IPS-20b (cell line): ENCODE data around the gene ICOS.

Source experiments
- H3K27ac ChIP-seq: one replicate; pipeline ENCODE4 v1.5.1; 2013; ENCODE audit warnings: low read length
- H3K27me3 ChIP-seq: 2 replicates; pipeline ENCODE4 v1.6.1; 2013; ENCODE audit warnings: mild to moderate bottlenecking, low read length, inconsistent platforms; ENCODE audit not compliant: insufficient read depth
- H3K36me3 ChIP-seq: 2 replicates; pipeline ENCODE4 v1.6.1; 2013; ENCODE audit warnings: low read depth, mild to moderate bottlenecking, inconsistent platforms, low read length, moderate library complexity; ENCODE audit not compliant: insufficient read depth
- H3K4me1 ChIP-seq: 2 replicates; pipeline ENCODE4 v1.6.1; 2013; ENCODE audit warnings: mild to moderate bottlenecking, control low read depth, inconsistent platforms, low read length, moderate library complexity; ENCODE audit not compliant: insufficient read depth
- H3K4me3 ChIP-seq: 2 replicates; pipeline ENCODE4 v1.5.1; 2013; ENCODE audit warnings: mild to moderate bottlenecking, low read length, inconsistent platforms
- H3K9ac ChIP-seq: 2 replicates; pipeline ENCODE4 v1.6.1; 2013; ENCODE audit warnings: low read depth, mild to moderate bottlenecking, inconsistent platforms, low read length, moderate library complexity
- H3K9me3 ChIP-seq: 2 replicates; pipeline ENCODE4 v1.6.1; 2013; ENCODE audit warnings: mild to moderate bottlenecking, low read depth, low read length, inconsistent platforms; ENCODE audit not compliant: insufficient read depth

Gene ICOS

GRCh38 chr2:203904022-203904421 is 32.5 kb upstream of the ICOS start:
- Histone ChIP-seq H3K36me3 (no peaks in the 10 kb centered on the region), H3K27me3 (no peaks in the 10 kb centered on the region), H3K9ac (no peak overlapping the region), H3K9me3 (peaks cover 10% of the 10 kb centered on the region; the same call in 1 of the 2 replicates), H3K27ac (no peak overlapping the region), H3K4me1 (no peaks in the 10 kb centered on the region; the same call in 1 of the 2 replicates), H3K4me3 (no peak overlapping the region)

DNA sequence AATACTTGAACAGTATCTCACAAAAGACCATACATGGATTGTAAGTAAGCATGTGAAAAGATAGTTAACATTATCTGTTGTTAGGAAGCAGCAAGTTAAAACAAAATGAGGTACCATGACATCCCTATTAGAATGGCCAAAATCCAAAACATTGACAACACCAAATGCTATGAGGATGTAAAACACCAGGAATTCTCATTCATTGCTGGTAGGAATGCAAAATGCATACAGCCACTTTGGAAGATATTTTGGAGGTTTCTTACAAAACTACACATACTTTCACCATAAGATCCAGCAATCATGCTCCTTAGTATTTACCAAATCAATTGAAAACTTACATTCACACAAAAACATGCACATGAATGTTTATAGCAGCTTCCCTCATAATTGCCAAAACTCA is 30.9 kb upstream of the ICOS start:
- Histone ChIP-seq H3K27me3 (no peaks in the 10 kb centered on the region), H3K27ac (no peak overlapping the region), H3K4me3 (no peak overlapping the region), H3K9me3 (peaks cover 10% of the 10 kb centered on the region; the same call in 1 of the 2 replicates), H3K9ac (no peak overlapping the region), H3K4me1 (no peaks in the 10 kb centered on the region; the same call in 1 of the 2 replicates), H3K36me3 (no peaks in the 10 kb centered on the region)

DNA sequence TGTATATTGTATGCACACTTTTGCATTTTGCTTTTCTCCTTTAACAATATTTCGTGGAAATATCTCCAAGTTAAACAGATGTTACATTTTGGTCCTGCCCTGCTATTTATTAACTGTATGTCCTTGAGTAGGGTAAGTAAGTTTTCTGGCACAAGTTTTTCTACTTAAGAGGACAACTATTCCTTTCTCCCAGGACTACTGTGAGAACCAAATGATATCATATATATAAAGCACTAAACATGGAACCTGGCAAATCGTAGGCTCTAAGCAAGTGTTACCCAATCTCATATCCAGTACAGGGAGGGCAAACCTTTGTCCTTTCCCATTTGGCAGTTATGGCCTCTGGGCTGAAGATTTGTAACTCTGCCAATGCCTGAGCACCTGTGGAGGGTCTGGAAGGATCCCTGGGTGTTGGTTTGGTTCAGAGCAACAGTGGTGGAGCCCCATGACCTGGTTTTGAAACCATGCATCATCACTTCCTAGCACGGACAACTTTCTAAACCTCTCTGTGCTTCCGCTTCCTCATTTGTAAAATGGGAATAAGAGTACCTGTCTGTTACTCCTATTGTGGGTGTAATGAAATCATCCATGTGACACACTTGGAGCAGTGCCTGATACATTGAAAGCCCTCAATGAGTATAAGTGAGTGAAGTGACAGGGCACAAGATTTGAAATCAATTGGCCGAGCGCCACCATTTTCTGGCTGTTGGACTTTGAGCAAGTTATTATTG is 28.3 kb upstream of the ICOS start:
- no peaks in the 10 kb centered on the region for H3K9me3 ChIP-seq
- H3K36me3 ChIP-seq: no peaks in the 10 kb centered on the region
- no peak overlapping the region for H3K9ac ChIP-seq
- H3K27ac ChIP-seq: no peak overlapping the region
- no peaks in the 10 kb centered on the region; the same call in 1 of the 2 replicates for H3K4me1 ChIP-seq
- H3K4me3 ChIP-seq: no peak overlapping the region
- H3K27me3 ChIP-seq: no peaks in the 10 kb centered on the region

DNA sequence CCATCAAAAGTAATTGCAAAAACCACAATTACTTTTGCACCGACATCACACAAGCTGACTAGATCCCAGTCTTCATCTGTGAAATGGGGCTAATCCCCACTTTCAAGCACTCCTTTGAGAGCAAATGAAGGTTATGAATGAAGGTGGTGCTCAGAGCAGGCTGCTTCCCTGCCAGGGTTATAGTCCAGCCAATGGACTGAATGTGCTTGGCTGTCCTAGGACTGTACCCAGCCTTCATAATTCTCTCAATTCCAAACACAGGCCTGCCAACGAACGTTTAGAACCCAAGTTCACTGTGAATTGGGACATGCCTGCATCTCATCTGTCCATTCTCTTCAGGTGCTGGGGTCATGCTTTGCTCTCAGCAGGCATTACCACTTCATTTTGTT is 27.8 kb upstream of the ICOS start:
- H3K9ac ChIP-seq: no peak overlapping the region
- H3K27ac ChIP-seq: no peak overlapping the region
- H3K27me3 ChIP-seq: no peaks in the 10 kb centered on the region
- no peaks in the 10 kb centered on the region; the same call in 1 of the 2 replicates for H3K4me1 ChIP-seq
- H3K9me3 ChIP-seq: no peaks in the 10 kb centered on the region
- no peaks in the 10 kb centered on the region for H3K36me3 ChIP-seq
- no peak overlapping the region for H3K4me3 ChIP-seq

GRCh38 chr2:203909261-203909967 is 27.1 kb upstream of the ICOS start:
- Histone ChIP-seq H3K27me3 (no peaks in the 10 kb centered on the region), H3K27ac (no peak overlapping the region), H3K9ac (no peak overlapping the region), H3K36me3 (no peaks in the 10 kb centered on the region), H3K9me3 (no peaks in the 10 kb centered on the region), H3K4me3 (no peak overlapping the region), H3K4me1 (no peaks in the 10 kb centered on the region; the same call in 1 of the 2 replicates)

GRCh38 chr2:203909974-203910373 is 26.6 kb upstream of the ICOS start:
- Histone ChIP-seq H3K36me3 (no peaks in the 10 kb centered on the region), H3K27ac (no peak overlapping the region), H3K9ac (no peak overlapping the region), H3K4me3 (no peak overlapping the region), H3K27me3 (no peaks in the 10 kb centered on the region), H3K9me3 (no peaks in the 10 kb centered on the region), H3K4me1 (no peaks in the 10 kb centered on the region; the same call in 1 of the 2 replicates)

- Histone ChIP-seq H3K9ac (no peak overlapping the region), H3K27me3 (no peaks in the 10 kb centered on the region), H3K27ac (no peak overlapping the region), H3K4me1 (peaks cover 4% of the 10 kb centered on the region; the same call in 1 of the 2 replicates), H3K4me3 (no peak overlapping the region), H3K36me3 (no peaks in the 10 kb centered on the region), H3K9me3 (no peaks in the 10 kb centered on the region)
Measured at GRCh38 chr2:203913947-203914346, 22.6 kb upstream of the ICOS start.

DNA sequence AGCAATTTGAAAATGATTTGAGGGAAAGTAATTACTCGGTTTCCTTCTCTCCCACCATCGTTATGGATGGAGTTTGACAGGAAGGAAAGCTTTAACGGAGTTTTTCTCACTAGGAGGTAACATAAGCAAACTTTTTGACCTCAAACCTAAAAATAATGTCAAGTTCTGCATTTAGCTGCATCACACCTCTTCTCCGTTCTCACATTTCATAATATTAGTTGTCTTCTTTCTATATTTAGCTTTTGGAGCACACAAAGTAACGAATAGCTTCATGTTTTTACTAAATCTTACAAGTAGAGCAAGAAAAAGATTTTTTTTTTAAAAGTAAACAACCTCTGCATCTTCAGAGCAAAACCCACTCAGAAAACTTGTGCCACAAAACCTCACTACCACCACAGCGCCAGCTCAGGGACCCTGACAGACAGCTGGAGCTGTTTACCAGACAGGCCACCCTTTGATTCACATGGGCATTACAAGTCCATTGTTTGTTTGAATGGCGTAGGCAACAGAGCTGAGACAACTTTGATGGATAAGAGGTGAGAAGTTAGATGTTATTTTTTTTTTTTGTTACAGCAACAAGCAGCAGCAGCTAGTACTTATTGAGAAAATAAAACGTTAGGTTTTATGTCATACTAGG is 21.9 kb upstream of the ICOS start:
- Histone ChIP-seq H3K27ac (no peak overlapping the region), H3K27me3 (no peaks in the 10 kb centered on the region), H3K9ac (no peak overlapping the region), H3K4me3 (no peak overlapping the region), H3K36me3 (no peaks in the 10 kb centered on the region), H3K4me1 (0 out of 2 replicates have a peak, but pooled peaks cover 4% of the 10 kb centered on the region), H3K9me3 (no peaks in the 10 kb centered on the region)

GRCh38 chr2:203915256-203915655 is 21.3 kb upstream of the ICOS start:
- Histone ChIP-seq H3K9ac (no peak overlapping the region), H3K36me3 (no peaks in the 10 kb centered on the region), H3K27ac (no peak overlapping the region), H3K4me1 (0 out of 2 replicates have a peak, but pooled peaks cover 4% of the 10 kb centered on the region), H3K4me3 (no peak overlapping the region), H3K27me3 (no peaks in the 10 kb centered on the region), H3K9me3 (no peaks in the 10 kb centered on the region)

GRCh38 chr2:203916756-203917155 is 19.8 kb upstream of the ICOS start:
- Histone ChIP-seq H3K27me3 (no peaks in the 10 kb centered on the region), H3K9ac (no peak overlapping the region), H3K27ac (no peak overlapping the region), H3K4me1 (0 out of 2 replicates have a peak, but pooled peaks cover 4% of the 10 kb centered on the region), H3K9me3 (no peaks in the 10 kb centered on the region), H3K36me3 (no peaks in the 10 kb centered on the region), H3K4me3 (no peak overlapping the region)

DNA sequence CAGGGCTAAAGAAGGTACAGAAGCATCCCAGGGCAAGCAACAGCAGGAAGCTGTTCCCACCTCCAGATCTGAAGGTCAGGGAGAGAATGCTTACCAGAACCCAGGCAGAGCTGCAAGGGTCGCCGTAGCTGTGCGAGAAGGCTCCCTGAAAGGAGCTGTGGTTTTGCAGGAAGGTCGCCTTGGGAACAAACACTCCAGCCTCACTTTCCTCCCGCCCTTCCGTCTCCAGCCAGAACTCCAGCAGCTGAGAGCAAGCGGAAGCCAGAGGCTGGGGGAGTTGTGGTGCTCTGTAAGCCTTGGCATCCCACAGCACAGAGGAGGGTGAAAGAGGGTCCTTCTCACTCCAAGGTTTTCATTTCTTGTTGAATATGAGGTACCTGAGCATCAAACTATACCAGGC is 18.3 kb upstream of the ICOS start:
- H3K36me3 ChIP-seq: no peaks in the 10 kb centered on the region
- 0 out of 2 replicates have a peak, but pooled peaks cover 4% of the 10 kb centered on the region for H3K4me1 ChIP-seq
- H3K27ac ChIP-seq: no peak overlapping the region
- H3K9me3 ChIP-seq: no peaks in the 10 kb centered on the region
- no peaks in the 10 kb centered on the region for H3K27me3 ChIP-seq
- no peak overlapping the region for H3K4me3 ChIP-seq
- H3K9ac ChIP-seq: no peak overlapping the region
